NCI-H2196 treated with DMSO at 0.1 percent for 48 hours (cell line): Measurements from ENCODE around the gene SNF8.
"Not testable (repeated sequence)": the region's sequence is repeated elsewhere in the genome, so short reads cannot be mapped to it uniquely, and the experiment has no call there.

Experiments
- DNase-seq: peaks from one replicate; lab custom pipeline; 2025; ENCODE audit not compliant: unreplicated experiment; lab: John Stamatoyannopoulos, UW

Gene SNF8, protein sequence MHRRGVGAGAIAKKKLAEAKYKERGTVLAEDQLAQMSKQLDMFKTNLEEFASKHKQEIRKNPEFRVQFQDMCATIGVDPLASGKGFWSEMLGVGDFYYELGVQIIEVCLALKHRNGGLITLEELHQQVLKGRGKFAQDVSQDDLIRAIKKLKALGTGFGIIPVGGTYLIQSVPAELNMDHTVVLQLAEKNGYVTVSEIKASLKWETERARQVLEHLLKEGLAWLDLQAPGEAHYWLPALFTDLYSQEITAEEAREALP

DNA sequence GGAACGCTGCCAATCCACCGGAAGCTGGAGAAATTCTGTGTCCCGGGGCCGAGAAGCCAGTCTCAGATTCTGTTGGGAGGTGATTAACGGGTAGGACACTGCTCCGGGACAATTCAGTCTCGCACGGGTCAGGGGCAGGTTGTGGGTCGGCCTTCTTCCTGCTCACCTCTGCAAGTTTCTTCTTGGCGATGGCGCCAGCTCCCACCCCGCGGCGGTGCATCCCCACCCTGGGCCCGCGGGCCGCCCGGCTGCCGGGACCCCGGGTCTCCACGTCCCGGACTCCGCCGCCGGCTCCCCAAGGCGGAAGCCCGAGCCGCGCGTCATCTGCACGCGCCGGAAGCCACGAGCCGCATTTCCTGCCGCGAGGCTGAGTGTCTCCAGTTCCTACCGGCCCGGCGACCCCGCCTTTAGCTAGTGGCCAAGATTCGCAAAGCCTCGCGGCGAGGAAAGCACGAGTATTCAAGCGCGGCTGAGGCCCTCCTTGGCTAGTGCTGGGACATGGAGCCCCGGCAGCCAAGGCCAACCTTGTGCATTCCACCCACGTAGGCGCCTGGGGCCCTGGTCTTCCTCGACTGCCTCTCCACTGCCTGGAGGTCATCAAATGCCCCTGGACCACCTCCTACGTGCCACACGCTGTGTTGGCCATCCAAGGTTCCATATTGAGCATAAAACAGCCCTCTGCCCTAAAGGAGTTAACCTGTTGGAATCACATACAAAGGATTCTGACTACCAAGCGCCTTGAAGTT, at the start of gene SNF8:
TSS of gene SNF8 (minus strand) at position 328 of the 746 bp plus-strand sequence. CDS start at position 220, 108 bp downstream.
- DNase-seq = peak; percentile 72

DNA sequence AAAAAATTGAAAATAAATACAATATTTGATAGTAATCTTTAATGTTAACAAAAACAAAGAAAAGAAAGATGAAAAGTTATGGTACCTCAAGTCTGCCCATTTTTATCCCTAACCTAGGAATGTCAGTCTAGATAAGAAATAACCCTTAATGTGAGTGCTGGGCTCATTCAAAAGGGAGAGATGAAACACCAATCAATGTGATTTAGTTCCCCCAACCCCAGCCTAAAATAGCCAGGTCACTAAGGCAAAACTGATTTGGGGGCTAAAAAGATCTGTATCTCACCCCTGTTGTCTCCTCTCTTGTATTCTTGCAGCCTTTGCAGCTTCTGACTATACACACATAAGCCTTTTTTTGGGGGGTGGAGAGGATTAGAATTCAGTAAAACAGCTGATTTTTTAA, 49.3 kb upstream of the SNF8 start:
- DNase-seq = no peak

DNA sequence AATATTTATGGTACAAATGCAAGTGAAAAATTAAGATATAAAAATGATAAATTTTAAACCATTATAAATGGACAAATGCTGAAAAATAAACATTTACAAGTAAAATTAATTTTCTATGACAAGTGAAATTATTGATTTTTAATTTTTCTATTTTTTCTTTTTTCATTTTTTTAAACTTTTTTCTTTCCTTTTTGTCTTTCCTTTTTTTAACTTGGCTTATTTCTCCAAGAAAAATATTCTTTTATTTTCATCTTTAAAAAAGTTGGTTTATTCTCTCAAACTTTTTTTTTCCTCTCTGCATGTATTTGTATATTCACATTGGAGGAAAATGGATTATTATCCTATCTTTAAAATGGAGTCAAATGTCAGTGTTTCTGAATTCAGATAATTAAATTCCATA, 48.7 kb upstream of the SNF8 start:
- no peak for DNase-seq

DNA sequence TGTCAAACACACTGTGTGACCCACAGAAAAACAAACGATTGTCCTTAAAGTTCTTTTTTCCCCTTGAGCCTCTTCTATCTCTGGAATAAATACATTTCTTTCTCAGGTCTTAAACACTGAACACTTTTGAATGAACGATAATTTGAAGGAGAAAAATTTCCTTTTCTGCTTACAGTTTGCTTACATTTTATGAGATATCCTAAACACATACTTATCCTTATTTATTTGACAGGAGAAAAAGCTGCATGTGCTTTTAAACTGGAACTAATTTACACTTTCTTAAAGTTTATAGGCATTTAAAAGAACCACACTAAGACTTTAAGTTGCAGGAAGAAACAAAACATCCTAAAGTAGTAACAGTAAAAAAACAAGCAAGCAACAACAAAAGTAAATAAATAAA, 47.8 kb upstream of the SNF8 start:
- DNase-seq = no peak

DNA sequence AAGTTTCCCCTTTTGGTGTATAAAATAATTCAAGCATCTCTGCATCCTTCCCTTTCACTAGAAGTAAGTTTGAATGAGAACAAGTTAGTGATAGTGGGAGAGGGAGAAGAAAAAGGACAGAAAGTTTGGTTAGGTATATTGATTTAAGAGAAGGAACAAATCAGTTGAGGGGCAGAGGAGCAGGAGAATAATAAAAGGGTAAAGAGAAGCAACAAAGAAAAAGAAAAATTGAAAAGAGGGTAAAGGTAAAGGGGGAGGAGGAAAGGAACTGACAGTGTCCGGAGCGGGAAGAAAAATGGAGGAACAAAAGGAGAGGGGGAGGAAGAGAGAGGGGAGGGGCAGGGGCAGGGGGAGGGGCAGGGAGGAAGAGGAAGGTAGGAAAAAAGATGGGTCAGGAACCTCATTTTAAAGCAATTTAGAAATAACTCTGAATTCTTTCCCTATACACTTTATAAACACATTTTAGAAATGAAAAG, 46.3 kb upstream of the SNF8 start:
- no peak for DNase-seq

DNA sequence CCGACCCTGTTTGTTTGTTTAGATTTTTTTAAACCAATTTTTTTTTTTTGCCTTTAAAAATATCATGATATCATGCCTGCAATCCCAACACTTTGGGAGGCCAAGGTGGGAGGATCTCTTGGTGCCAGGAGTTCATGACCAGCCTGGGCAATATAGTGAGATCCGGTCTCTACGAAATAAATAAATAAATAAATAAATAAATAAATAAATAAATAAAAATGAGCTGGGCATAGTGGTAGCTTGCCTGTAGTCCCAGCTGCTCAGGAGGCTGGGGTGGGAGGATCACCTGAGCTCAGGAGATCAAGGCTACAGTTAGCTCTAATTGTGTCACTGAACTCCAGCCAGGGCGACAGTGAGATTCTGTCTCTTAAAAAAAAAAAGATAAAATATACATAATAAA, 44.5 kb upstream of the SNF8 start:
- no peak for DNase-seq

DNA sequence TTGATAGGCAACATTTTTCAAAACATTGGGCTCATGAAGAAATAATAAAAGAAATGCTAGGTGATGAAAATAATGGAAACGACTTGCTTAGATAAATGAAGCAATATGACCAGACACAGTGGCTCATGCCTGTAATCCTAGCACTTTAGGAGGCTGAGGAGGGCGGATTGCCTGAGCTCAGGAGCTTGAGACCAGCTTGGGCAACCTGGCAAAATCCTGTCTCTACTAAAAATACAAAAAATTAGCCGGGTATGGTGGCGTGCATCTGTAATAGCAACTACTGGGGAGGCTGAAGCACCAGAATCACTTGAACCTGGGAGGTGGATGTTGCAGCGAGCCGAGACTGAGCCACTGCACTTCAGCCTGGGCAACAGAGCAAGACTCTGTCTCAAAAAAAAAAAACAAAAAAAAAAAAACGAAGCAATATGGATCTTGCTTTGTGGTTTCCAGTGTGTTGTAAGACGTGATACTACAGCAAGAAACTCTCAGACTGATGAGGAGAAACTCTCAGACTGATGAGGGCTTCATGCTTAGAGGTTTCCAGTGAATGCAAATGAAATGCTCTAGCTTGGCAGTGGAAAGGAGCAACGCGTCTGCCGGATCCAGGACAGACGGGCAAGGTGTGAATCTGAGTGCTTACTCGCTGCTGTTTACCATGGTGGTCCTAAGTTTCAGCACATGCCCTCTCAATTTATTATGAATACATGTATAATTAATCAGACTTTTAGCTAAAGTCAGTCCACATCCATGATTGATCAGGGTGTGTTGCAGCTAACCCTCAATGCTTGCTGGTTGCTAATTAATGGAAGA, 41.0 kb upstream of the SNF8 start:
- DNase-seq = no peak

DNA sequence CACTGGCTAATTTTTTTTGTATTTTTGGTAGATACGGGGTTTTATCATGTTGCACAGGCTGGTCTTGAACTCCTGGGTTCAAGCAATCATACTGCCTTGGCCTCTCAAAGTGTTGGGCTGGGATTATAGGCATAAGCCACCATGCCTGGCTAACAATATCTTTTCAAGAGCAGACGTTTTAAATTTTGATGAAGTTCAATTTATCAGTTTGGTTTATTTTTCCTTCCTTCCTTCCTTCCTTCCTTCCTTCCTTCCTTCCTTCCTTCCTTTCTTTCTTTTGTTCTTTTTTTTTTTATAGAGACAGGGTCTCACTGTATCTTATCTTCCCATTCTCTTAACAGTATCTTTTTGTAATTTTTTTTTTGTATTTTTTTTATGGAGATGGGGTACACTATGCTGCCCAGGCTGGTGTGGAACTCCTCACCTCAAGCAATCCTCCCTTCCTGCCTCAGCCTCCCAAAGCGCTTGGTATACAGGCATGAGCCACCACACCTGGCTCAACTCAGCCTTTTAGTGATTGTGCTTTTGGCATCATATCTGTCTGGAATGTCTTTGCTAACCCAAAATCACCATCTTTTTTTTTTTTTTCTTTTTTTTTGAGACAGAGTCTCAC, 37.4 kb upstream of the SNF8 start:
- DNase-seq = no peak

DNA sequence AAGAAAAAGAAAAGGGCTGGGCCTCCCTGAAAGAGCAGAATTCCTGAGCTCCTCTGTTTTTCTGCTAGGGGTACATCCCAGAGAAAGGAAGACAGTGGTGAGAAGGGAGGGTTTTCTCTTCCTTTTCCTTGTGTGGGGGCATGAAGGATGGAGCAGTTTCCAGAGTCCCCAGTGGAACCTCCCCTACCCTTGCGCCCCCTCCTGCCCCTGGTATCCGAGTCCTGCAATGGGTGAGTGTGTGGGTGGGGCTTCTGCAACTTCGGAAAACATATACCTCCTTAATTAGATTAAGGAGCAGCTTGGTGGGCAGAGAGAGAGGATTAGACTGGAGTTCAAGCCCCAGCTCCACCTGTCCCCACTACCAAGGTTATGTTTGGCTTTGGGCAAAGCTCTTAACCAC, 29.2 kb upstream of the SNF8 start:
- DNase-seq = no peak

DNA sequence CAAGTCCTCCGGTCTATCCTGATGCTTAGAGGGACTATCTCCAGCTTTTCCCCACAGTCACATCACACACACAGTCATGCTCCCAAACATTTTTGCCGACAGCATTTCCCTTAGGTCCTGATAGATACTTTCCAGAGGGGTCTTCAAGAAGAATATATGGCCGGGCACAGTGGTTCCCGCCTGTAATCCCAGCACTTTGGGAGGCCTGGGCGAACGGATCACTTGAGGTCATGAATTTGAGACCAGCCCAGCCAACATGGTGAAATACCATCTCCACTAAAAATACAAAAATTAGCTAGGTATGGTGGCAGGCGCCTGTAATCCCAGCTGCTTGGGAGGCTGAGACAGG, 28.1 kb upstream of the SNF8 start:
- DNase-seq = no peak

DNA sequence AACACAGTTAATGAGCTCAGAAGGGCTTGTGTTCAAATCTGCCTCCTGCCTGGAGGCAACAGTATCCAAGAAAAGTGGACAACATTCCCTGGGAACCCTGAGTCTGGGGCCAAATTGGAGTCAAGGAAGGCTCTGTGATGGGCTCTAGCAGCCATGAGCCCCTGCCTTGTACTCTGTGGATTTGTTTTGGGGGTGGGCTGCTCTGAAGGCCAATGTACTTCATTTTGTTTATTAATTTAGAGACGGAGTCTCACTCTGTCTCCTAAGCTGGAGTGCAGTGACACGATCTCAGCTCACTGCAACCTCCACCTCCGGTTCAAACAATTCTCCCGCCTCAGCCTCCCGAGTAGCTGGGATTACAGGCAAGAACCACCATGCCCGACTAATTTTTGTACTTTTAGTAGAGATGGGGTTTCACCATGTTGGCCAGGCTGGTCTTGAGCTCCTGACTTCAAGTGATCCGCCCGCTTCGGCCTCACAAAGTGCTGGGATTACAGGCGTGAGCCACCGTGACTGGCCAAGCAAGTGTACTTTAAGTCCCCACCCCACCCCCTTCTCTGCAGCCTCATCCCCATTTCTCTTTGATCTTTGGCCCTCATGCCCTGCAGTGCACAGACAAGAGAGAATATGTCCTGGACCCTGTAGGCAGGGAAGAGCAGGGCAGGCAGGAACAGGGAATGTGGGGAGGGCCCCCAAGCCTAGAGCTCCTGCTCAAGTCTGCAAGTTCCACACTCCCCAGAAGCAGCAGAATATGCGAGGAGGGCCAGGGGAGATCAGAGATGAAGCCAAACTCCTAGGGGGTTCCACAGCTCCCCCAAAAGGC, 26.4 kb upstream of the SNF8 start:
- DNase-seq = no peak

DNA sequence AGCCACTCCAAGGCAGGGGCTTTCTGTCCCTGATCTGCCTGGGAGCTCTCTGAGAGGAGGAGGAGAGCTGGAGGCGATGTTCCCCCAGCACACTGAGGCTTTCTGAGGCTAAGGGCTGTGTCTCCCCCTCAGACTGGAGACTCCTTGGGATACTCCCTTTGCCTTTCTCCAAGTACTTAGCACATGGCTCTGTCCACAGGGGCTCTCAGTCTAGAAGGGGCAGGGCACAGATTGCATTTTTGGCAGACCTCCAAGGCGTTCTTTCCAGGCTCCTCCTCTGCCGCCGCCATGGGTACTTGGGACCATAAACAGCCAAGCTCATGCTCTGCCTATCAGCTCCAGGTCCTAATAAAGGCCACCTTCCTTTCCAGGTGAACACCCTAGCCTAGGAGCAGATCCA, 25.6 kb upstream of the SNF8 start:
- DNase-seq = no peak

DNA sequence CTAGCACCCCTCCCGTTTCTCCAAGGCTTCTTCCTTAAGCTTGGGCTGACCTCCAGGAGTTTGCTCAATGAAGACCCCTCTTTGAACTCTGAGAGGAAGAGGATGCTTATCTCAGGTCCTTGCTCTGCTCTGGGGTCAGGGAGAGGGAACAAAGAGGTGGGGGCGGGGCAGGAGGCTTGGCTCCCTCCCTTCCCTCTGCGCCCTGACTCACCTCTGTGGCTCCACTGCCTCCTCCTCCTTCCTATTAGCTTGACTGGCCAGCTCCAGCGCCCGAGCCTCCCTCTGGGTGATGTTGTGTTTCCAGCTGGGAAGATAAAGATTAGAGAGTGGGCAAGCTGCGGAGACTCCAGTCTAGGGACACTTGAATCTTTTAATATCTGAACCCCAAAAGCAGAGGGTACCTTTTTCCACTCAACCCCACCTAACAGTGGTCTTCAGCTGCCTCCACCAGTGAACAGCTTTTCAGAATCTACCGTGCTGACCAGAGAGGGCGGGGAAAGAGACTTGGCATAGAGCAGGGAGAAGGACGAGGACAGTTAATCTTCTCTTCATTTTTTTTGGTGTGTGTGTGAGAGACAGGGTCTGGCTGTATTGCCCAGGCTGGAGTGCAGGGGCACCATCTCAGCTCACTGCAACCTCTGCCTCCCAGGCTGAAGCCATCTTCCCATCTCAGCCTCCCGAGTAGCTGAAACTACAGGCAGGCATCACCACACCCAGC, 17.0 kb upstream of the SNF8 start:
- no peak for DNase-seq

DNA sequence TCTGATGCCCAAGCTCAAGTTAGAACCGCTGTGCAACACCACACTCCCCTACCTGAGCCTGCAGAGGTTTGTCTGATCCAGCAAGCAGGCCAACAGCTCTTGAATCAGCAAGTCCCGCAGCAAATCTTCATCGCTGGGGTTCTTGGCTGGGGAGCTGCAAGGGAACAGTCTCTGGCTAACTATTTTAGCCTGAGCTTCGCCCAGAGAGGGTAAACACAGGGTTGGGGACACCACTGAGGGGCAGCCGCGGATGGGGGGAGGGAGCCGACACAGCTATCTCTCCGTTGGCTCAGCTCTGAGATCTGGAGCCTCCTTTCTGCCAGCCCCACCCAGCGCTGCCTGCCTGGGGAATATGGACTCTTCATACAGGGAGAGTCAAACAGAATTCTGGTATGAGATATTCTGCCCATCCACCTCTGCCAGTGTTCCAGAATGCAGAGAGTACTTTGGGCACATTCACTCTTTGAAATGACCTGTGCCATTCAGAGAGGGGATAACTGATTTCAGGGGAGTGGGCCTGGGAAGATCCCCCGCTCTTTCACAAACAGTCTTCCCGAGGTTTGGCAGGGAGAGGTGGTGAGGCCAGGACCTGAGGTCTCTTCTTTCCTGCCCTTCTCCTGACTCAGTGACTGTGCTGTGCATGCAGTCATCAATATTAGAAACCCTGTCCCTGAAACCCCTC, 16.3 kb upstream of the SNF8 start:
- DNase-seq = no peak

DNA sequence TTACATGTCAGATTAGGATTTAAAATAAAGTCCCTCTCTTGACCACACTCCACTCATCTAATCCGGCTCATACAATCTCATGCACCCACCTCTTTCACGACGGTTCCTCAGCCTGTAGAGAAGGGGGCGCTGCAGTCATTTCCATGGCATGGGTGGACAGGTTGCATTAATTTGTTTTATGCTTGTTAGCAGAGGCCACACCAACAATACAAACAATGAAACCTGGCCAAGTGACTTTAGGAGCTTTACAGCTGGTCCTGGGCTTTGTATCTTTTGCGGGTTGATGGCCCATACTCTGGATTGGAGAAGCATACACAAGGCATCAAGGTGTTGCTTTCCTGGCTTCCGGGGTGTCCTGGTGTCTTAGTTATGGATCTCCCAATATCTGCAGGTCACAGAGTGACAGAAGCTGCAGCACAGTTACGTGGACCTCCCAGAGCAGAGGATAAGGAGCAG, 9.7 kb upstream of the SNF8 start:
- DNase-seq = no peak

DNA sequence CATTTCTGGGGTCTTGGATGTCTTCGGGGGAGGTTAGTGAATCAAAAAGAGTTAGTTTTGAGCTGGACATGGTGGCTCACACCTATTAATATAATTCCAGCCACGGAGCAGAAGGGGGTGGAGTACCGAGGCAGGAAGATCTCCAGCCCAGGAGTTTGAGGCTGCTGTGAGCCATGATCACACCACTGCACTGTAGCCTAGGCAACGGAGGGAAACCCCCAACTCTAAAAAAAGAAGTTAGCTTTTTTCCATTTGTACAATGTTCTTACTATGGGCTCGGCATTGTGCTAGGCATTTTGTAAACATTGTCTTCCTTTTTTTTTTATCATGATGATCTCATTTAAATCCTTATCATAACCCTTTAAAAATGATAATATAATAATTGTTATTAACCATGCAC, 8.3 kb upstream of the SNF8 start:
- no peak for DNase-seq

DNA sequence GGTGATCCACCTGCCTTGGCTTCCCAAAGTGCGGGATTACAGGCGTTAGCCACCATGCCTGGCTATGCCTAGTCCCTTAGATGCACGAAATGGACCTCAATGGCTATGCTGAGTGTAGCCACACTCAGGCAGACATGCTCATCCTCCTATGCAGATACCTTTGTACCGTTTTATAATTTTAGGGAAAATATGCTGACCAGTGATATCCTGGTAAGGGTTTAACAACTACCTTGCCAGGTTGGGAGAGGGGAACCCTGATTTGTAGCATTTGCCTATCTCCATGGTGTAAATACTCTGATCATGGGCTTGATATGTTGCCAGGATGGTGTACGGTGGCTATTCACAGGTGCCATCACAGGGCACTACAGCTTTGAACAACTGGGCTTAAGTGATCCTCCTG, 6.9 kb upstream of the SNF8 start:
- DNase-seq = no peak

DNA sequence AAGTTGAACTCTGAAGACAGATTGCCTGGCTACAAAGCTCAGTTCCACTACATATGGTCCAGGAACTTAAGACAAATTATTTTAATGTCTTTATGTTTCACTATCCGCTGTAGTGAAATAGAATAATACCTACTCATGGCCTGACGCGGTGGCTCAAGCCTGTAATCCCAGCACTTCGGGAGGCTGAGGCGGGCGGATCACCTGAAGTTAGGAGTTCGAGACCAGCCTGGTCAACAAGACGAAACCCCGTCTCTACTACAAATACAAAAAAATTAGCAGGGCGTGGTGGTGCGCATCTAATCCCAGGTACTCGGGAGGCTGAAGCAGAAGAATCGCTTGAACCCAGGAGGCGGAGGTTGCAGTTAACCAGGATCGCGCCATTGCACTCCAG, 614 bp upstream of the SNF8 start:
- not testable (repeated sequence) for DNase-seq

DNA sequence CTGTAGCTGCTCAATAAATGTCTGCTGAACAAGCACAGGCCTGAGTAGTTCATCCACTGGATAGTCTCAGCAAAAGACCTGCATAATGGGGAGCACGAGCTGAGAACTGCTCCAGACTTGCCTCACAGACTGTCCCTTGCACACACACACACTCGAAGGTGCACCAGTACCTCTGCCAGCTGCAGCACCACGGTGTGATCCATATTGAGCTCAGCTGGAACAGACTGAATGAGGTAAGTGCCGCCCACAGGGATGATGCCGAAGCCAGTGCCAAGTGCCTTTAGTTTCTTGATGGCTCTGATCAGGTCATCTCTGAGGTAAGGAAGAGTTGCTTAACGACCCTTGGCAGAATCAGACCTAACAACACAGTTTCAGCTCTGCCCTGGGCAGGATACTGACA, 11.6 kb downstream of the SNF8 start:
- DNase-seq = no peak
